Heart right ventricle (tissue), 16 donors: ENCODE results near the gene NT5C1B. TPM values are rescaled to one million over a fixed set of nuclear protein-coding genes. Genes with fewer than 3 reads are reported as not detected.
A peak's percentile ranks its signal among the peaks of the same experiment; 100 is the strongest.

Experiments
- ATAC-seq, 8 donors: fragments of 200-7000 bp; cut with Tn5 transposase; one replicate each; pipeline ENCODE4 v1.9.1; 2020; ENCODE audit warnings: mild to moderate bottlenecking in 8 of 8, moderate library complexity in 8 of 8, moderate number of reproducible peaks in 1 of 8
- DNase-seq, 2 donors: peaks; one replicate each; pipeline ENCODE4 v3.0.0-alpha.2; 2020
- H3K27ac ChIP-seq, 10 donors: fragments of 200-600 bp; sonication (generic) in 2 of 10; one replicate each; pipeline versions ENCODE4 v1.5.0 to v1.8.0; 2020 to 2022; ENCODE audit warnings: mild to moderate bottlenecking in 3 of 10
- H3K27me3 ChIP-seq, 7 donors: fragments of 200-600 bp; one replicate each; pipeline ENCODE4 v1.8.0; 2021 to 2022; ENCODE audit warnings: mild to moderate bottlenecking in 2 of 7
- H3K36me3 ChIP-seq, 9 donors: fragments of 200-600 bp; sonication (generic) in 1 of 9; one replicate each; pipeline versions ENCODE4 v1.5.0 to v1.8.0; 2020 to 2022; ENCODE audit warnings: mild to moderate bottlenecking in 2 of 9
- H3K4me1 ChIP-seq, 9 donors: fragments of 200-600 bp; sonication (generic) in 1 of 9; one replicate each; pipeline versions ENCODE4 v1.5.0 to v1.8.0; 2020 to 2022; ENCODE audit warnings: mild to moderate bottlenecking in 4 of 9
- H3K4me3 ChIP-seq, 10 donors: fragments of 200-600 bp; sonication (generic) in 2 of 10; one replicate each; pipeline versions ENCODE4 v1.5.0 to v1.8.0; 2020 to 2022; ENCODE audit warnings: mild to moderate bottlenecking in 7 of 10, moderate library complexity in 2 of 10
- H3K9me3 ChIP-seq, 11 donors: fragments of 200-600 bp in 10 of 11; sonication (generic) in 2 of 11; one replicate each; pipeline versions ENCODE4 v1.5.0 to v1.8.0; 2013 to 2022; ENCODE audit warnings: mild to moderate bottlenecking in 2 of 11, control low read depth in 1 of 11, moderate library complexity in 1 of 11
- WGBS, 2 donors: extraction: QIAGEN DNeasy Blood & Tissue Kit; methylation state at CpG; one replicate each; pipeline ENCODE4 v1.1.7; 2013; ENCODE audit warnings: inconsistent platforms in 1 of 2; 5-methylcytosine and 5-hydroxymethylcytosine counted together
- intact Hi-C, 10 donors: fragments of 100-400 bp; cut with DNase I; formaldehyde crosslinking; loops; one replicate each; pipeline versions ENCODE4 v1.11.1 to v1.14.2; 2022
- polyA plus RNA-seq, 2 donors: library from polyadenylated mRNA; stranded (reverse); fragments of 200-250 nt; gene quantifications; one replicate each; pipeline ENCODE4 v1.2.3, GENCODE V29; 2013
- total RNA-seq, 10 donors: library from RNA; stranded (reverse); fragmentation: NEBNext Ultra II Directional in 3 of 10; extraction: Animal tissue kit (Norgen Biotek cat#: 25700) in 3 of 10; gene quantifications; one replicate each; pipeline versions ENCODE4 v1.2.1 to v1.2.4, GENCODE V29; 2021 to 2023
- TF ChIP-seq, protein P1 (sequence below), 9 donors: fragments of 200-600 bp; sonication (generic) in 2 of 9; IDR thresholded peaks; one replicate each; pipeline versions ENCODE4 v1.5.0 to v1.8.0; 2021 to 2022; ENCODE audit warnings: antibody characterized with exemption in 9 of 9, mild to moderate bottlenecking in 5 of 9, moderate library complexity in 1 of 9
- donor health status: Arrhythmogenic right ventricular cardiomyopathy.
- donor health status: ischemic (EF 13 %, LVEDD 7.1; RV severe dilation, severe dysfunction).
- donor health status: healthy with polysubstance abuse.
- donor health status: DM: no; HTN: yes; CAD: no.
- donor health status: DM: no; HTN: no; CAD: no.
- donor health status: ischemic (EF 25% LVEDD 6.9; RV normal size, moderate dysfunction).
- donor health status: ischemic (EF 25% LVEDD 5.7; RV mildly dilated, moderate dysfunction).
- donor health status: healthy.
- donor health status: DM: yes; HTN: yes; CAD: no.
- donor health status: Ischemic cardiomyopathy.
- donor health status: ischemic (EF 35%, LVEDD 5.7; RV mildly dilated, moderate dysfunction).
- donor health status: nonischemic (EF 11% LVEDD 7.7; RV severe dilation, severe dysfunction).
- donor health status: DM: yes; HTN: yes; CAD: no.
- donor health status: PGD.
- donor health status: ischemic (EF 29% LVEDD 5.4; RV normal size, mild dysfunction).
- donor health status: nonischemic (EF 23%, LVEDD 6.1; RV moderate dilation, normal function).

The NT5C1B gene
- total and polyA plus RNA-seq, 12 donors: not detected

- intact Hi-C loops: loop anchor here in 1 of 10 donors (5.0 kb wide), 1 partner anchor 1912 kb away; no protein-coding TSS in a partner anchor
- ATAC-seq: peak in 2 of 8 donors; percentile 49 to 76
- no peaks in the 10 kb centered on the region for H3K9me3 ChIP-seq
- peaks cover 0 to 14% (median 4%) of the 10 kb centered on the region in 9 donors for H3K4me1 ChIP-seq
- no peak overlapping the region for H3K4me3 ChIP-seq
- TF ChIP-seq, protein P1, sequence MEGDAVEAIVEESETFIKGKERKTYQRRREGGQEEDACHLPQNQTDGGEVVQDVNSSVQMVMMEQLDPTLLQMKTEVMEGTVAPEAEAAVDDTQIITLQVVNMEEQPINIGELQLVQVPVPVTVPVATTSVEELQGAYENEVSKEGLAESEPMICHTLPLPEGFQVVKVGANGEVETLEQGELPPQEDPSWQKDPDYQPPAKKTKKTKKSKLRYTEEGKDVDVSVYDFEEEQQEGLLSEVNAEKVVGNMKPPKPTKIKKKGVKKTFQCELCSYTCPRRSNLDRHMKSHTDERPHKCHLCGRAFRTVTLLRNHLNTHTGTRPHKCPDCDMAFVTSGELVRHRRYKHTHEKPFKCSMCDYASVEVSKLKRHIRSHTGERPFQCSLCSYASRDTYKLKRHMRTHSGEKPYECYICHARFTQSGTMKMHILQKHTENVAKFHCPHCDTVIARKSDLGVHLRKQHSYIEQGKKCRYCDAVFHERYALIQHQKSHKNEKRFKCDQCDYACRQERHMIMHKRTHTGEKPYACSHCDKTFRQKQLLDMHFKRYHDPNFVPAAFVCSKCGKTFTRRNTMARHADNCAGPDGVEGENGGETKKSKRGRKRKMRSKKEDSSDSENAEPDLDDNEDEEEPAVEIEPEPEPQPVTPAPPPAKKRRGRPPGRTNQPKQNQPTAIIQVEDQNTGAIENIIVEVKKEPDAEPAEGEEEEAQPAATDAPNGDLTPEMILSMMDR (IDR thresholded peaks at IDR 0.05): no peak
- no peaks in the 10 kb centered on the region for H3K36me3 ChIP-seq
- H3K27ac ChIP-seq: no peak overlapping the region
- no peak for DNase-seq
- 63 to 70% methylated on average over 1 of the region's 1 CpG for WGBS, 2 donors
- no peaks in the 10 kb centered on the region for H3K27me3 ChIP-seq
These were observed 20.7 kb upstream of the NT5C1B start for GRCh38 chr2:18610090-18610489.

GRCh38 chr2:18605115-18605514 lies 15.7 kb upstream of the NT5C1B start:
- Histone ChIP-seq H3K4me1 (peaks cover 0 to 12% (median 0%) of the 10 kb centered on the region in 9 donors), H3K4me3 (no peak overlapping the region), H3K27me3 (no peaks in the 10 kb centered on the region), H3K27ac (no peak overlapping the region), H3K9me3 (no peaks in the 10 kb centered on the region), H3K36me3 (no peaks in the 10 kb centered on the region)
- DNase-seq (no peak), ATAC-seq (no peak)
- TF ChIP-seq, protein P1 (IDR thresholded peaks at IDR 0.05): no peak
- intact Hi-C loops: no loop called here

DNA sequence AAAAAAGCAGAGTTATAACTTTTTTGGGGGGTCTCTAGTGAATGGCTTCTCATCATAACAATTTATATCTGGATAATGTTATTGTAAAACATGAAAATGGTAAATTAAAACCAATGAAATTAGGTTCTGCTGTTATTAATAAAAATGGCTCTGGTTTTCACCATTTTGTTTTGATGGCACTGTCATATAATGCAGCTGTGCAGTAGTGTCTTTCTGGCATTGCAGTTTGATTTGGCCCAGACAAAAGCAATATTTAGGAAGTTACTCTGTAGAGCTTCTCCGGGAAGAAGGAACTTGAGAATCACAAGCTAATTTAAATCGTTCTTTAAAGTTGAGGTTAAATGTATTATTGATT lies 15.1 kb upstream of the NT5C1B start:
- H3K9me3 ChIP-seq: no peaks in the 10 kb centered on the region
- WGBS, 2 donors: 71 to 76% methylated on average over 2 of the region's 2 CpGs
- intact Hi-C loops: no loop called here
- H3K27me3 ChIP-seq: no peaks in the 10 kb centered on the region
- H3K4me1 ChIP-seq: peaks cover 0 to 15% (median 2%) of the 10 kb centered on the region in 9 donors
- DNase-seq (no peak), ATAC-seq (no peak)
- no peaks in the 10 kb centered on the region for H3K36me3 ChIP-seq
- no peak overlapping the region for H3K4me3 ChIP-seq
- TF ChIP-seq, protein P1 (IDR thresholded peaks at IDR 0.05): no peak
- H3K27ac ChIP-seq: no peak overlapping the region

GRCh38 chr2:18603854-18604530 lies 14.6 kb upstream of the NT5C1B start:
- H3K4me1 ChIP-seq: peaks cover 0 to 20% (median 7%) of the 10 kb centered on the region in 9 donors
- H3K27me3 ChIP-seq: no peaks in the 10 kb centered on the region
- DNase-seq (no peak), ATAC-seq (no peak)
- TF ChIP-seq, protein P1 (IDR thresholded peaks at IDR 0.05): no peak
- H3K9me3 ChIP-seq: no peaks in the 10 kb centered on the region
- no peak overlapping the region for H3K27ac ChIP-seq
- no peak overlapping the region for H3K4me3 ChIP-seq
- intact Hi-C loops: no loop called here
- no peaks in the 10 kb centered on the region for H3K36me3 ChIP-seq
- WGBS, 2 donors: 79 to 88% methylated on average over 3 of the region's 3 CpGs
